Suppressor macrophage treated with lipopolysaccharide for 4 hours (primary cell): Measurements from ENCODE around the gene DACH1.
"Not testable (repeated sequence)": the region's sequence is repeated elsewhere in the genome, so short reads cannot be mapped to it uniquely, and the experiment has no call there.

Experiments used
- DNase-seq: peaks from one replicate; pipeline ENCODE4 v3.0.0-alpha.2; 2020

Gene DACH1

DNA sequence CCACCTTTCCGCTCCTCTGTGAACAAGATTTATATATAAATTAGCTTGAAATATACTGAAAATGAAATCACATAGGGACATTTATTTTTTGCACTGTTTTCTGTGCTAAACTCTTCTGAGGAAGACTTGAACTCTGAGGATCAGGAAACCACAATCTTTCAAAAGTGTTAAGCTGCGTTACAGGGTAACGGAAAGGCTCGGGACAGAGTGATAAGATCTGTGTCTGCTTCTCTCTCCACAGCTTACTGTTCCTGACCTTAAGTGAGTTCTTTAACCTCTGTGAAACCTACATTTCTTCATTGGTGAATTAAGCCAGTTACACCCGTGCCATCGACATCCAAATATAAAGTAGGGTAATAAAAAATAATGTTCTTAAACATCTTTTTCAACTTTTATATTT, 38.9 kb downstream of the DACH1 start:
- DNase-seq = no peak

DNA sequence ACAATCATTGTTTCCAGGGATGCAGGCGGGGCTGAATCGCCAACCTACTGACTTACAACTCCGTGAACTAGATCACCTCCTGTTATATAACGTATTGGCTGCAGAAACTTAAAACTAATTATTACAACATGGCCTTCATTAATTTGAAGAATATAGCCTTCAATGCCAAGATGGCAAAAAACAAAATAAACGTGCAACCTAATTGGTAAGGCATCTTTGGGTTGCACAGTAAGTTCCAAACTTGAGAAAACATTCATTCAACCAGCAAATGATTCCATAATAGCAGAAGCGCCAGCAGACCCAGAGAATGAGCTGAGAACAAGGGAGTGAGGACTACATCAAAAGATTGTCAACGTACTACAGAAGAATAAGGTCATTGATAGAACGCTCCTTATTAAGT, 39.8 kb downstream of the DACH1 start:
- DNase-seq = no peak

DNA sequence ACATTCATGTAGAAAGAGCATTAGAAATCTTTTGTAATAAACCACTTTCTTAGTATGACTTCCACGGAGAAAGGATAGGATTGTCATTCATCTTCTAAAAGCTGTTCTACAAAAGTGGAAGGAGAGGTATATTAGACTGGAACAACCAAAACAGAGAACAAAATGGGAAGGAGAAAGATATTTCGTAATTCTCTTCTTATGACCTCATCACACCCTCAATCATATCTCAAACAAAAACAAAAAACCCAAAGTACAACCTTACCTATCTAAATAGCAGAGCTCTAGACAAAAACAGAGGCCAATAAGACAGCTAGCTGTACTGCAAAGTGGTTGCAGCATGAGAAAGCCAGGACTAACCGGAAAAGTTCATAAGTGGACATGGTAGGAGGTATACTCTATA, 46.3 kb downstream of the DACH1 start:
- peak; percentile 14 for DNase-seq

DNA sequence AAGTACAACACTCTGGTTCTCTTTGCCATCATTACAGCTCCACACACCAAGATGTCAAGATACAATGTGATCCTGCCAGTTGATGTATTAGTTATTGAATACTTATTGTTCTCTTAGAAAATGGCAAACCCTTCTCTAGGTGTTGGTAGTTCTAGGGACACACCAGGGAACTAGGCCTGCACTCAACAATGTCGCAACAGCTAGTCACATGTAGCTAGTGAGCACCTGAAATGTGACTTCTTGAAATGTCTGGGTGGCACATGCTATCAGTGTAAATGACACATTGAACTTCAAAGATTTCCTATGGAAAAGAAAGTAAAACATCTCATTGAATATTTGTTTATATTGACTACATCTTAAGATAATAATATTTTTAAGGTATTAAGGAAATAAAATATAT, 49.7 kb downstream of the DACH1 start:
- no peak for DNase-seq

DNA sequence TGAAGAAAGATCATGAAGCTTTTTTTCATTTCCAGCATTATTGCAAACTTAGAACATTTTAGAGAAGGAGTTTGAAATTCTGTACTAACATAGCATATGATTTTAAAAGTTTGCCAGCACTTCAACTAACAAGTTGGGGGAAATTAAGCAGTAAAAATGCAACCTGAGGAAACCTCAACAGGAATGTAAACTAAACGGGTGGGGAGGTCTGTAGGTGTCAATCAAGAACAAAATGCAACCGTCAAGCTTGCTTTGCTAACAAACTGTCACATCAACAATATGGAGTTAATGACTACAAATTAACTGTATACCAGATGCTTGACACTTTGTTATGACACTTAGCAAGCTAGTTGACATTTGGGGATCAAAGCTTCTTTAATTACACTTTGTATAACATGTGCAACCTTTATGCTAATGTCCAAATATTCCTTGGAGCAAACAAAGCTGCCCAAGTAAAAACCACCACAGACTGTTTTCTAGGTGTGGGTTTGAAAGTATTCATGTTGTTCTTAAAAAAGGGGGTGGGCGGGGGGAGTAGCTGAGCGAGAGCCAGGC, 52.1 kb downstream of the DACH1 start:
- DNase-seq = no peak

DNA sequence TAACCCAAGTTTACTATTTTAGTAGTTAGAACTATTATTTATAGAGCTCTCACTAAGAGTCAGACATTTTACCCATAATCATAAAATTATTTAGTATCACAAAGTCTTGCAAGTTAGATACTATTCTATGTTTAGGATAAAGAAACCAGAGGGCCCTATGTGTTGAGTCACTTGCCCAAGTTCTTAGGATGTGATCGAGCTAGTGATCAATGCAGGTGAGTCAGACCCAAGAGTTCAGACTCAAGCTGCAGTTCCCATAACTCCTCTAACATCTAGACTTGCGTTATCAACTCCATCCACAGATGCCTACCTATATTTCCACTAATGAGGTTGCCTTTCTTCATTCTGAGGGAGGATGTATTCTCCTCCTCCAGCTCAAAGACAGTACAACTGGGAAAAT, 53.8 kb downstream of the DACH1 start:
- DNase-seq = no peak

DNA sequence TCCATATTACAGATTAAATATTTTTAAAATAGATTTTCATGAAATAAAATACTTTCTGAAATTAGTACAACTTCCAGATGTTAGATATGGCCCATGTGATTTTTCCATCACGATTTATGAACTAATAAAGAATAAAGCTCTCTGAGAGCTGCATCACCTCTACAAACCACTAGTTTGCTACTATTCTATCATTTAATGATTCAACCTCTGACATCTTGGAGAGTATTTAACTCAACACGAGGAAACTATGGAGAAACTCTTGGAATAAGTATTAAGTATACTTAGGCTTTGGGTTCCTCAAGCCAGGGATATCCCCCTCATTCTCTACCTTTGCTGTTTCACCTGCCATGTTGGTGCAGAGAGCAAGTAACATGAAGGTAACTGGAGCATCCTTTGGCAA, 55.7 kb downstream of the DACH1 start:
- DNase-seq = no peak

DNA sequence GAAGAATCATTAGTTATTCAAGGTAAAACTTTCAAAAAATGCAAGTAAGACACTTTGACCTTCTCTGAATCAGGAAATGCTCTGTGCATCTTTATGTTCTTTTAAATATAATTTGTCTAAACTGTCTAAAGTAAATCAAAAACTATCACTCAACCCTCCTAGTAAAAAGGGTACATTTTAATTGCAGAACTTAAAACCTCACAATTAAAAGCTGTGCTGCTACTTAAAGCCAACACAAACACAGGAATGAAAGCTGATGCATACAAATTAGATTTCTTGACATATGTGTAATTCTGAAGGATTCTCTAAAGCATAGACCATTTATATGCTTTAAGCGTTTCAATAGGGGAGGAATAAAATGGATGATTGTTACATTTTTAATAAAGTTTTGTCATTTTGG, 58.3 kb downstream of the DACH1 start:
- DNase-seq = no peak

DNA sequence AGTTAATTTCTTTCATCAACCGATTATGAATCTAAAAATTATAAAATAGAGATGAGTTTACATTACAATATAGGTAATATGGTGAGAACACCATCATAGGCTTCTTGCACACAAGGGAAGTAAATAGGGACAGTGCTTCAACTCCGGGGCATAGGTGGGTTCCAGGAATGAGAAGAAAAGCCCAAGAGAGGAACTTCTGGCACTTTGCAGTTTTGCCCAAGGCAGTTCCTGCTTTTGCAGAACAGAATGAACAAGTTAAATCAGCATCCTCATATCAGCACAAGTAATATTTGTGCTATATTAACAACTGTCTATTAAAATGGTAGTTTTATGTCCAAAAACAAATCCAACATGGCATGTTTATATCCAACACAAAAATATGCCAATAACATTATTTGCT, 60.1 kb downstream of the DACH1 start:
- no peak for DNase-seq

DNA sequence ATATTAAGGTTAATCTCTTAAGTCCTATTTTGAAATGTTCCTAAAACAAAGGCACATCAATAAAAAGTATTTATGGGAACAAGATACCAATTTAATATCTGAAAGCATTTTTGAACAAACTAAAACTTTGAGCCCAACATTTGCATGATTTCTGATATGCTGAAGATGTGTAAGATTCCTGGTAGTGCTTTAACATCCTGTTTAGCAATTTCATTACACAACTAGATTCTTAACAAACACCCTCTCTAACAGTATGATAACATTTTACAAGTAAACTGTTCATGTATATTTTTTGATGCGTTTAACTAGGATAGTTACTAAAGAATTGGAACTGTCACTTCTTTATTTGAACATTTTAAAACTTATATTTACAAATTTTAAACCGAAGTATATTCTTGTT, 63.9 kb downstream of the DACH1 start:
- peak; percentile 23 for DNase-seq

DNA sequence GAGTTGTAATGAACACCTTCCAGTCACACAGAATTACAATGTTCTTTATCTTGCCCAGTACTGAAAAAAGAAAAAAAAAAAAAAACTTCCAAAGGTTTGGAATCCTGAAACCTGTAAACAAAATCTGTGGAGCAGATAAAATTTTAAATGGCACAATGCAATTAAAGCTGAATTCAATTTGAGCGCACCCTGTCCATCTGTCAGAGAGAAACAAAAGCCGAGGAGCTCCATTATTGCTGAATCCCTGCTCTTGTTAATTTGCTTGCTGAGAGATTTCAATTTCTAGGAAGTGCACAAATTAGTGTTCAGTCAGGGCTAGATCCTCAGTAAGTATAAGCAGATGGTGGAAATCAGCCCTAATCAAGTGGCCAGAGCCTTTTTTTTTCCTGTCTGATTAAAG, 65.2 kb downstream of the DACH1 start:
- DNase-seq = no peak

DNA sequence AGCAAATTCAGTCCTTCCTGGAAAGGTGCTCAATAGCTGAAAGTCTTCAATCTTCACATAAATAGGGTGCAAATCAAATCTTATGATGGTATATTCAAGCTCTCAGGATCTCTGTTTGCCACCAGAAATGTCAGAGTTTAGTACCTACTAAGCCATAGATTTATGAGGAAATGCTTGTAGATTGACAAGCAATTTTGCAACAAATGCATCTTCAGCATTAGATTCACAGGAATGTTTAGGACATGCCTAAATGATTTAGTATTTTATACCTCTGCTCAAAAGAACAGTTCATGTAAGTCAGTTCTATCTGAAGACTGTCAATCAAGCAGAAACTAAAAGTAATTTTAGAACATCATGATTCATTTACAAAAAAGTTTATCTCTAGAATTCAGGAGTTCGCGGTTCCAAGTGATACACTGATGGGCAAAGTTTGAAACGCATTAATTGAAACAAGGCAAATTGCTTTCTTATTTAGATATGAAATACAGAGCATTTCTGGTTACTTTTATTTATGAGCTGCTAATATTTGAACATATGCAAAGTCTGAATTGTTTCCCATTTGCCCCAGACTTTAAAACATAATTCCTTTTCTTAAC, 65.7 kb downstream of the DACH1 start:
- DNase-seq = no peak

DNA sequence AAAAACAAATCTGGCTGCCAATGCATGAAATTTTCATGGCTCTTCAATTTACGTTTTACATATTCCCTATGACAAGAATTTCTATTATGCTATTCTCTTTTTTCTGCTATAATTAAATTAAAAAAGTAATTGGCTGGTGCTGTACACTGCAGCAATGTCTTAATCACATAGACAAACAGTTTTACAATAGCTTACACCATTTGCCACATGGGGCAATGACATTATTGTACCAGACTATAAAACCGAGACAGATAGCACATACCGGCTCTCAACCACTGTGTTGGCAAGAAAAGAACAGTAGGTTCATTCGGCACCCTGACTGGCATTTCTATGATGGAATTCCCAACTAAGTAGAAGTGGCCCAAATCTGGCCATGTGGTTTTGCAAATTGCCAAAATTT, 67.7 kb downstream of the DACH1 start:
- DNase-seq = no peak

DNA sequence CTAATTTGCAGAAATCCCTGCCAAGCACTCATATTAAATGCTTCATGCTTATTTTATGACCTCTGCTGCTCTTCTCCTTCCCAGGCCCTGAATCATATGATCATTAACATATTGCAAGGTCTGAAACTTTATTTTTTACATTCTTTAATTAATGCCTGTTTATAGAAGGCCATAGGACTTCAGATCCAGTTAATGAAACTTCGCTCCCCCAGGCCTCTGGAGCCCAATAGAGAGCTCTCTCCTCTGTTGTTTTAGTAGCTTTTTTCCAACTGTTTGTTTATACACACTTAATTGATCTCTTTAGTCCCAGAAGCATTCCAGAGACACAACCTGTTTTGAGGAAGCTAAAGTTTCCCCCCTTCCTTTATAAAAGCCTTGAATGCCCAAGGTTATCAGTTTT, 68.3 kb downstream of the DACH1 start:
- DNase-seq = no peak

DNA sequence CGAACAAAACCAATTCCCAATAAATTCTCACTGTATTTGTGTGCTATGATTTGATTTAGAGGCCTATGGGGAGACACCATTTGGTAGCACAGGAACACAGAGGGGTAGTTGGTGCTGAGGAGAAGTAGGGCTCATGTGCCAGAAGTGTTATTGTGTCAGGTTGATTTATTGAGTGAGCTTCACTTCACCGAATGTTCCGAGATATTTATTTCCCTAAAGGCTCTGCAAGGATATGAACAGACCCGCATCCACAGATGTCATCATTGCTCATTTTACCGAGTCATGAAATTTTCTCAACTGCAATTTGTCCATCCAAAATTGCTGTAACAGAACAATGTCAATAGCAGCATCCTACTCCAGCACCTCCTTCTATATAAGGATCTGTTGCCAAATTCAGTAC, 69.5 kb downstream of the DACH1 start:
- no peak for DNase-seq

DNA sequence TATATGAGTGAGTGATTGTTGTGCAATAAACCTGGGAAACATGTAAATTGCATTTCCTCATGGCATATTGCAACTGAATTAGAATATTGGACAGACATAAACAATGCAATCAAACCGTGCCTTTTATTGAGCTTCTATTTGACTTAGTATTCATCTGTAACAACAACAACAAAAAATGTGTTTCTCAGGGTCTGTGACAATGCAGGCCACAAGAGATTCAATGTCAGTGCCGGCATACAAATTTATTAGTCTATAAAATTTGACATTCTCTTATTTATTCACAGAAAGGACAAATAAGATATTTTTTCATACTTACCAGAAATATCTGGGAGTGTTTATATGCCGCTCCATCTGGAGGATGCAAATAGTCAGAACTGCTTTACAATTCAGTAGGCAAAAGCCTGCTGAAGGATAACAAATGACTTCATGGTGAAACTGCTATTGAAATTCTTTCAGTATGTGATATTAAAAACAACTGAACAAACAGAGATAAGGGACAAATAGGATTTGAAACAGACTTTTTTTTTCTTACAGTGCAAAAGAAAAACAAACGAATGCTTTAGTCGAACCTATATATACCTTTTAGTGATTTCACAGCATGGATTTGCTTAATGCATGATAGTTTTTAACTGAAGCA, 77.2 kb downstream of the DACH1 start:
- no peak for DNase-seq

DNA sequence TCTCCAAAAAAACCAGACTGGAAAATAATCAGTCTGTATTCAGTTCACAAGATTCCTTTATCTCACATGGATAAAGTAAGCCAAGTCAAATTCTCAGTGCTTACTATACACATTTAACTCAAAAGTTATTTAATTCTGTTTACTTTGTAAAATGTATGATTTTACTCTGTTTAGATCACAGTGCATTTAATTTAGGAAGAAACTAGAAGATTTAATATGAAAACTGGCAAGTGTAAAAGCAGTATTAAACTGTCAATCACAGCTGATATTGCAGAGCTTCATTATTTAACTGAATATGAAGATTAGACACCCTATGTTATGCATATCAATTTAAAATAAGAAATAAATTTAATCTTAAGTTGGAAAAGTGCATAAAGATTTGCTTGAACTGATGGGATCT, 78.0 kb downstream of the DACH1 start:
- DNase-seq = no peak

DNA sequence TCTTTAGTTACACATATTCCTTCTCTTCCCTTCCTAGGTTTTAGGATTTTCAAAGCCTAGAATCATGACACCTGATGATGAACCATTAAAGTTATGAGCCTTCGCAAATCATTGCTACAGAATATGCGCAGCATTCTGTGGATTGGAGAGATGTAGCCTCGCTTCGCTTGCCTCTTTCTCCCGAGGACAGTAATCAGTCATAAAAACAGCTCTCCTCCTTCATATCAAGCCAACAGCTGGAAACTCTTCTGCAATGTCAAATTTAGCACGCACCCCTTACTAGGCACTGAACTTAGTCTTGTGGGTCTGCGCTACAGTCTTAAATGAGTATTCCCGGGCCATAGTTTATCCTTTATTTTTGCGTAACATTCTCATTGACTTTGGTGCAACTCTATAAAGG, 79.6 kb downstream of the DACH1 start:
- DNase-seq = no peak

DNA sequence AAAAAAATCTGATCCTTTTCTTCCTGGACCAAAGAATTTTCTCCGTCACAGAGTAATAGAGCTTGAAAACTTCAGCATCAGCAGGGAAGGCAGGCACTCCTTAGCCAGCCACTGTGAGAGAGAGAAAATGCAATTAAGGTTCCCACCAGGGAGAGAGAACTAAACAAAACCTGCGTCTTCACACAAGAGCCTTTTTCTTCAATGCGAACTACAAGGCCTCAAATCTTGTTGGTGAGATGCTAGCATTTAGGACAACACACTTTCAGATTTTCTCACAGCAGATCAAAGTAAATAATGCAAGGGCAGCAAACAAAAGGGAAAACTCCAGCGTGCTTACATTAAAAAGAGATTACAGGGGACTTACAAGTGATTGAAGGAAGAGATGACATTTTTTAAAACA, 80.1 kb downstream of the DACH1 start:
- DNase-seq = no peak

DNA sequence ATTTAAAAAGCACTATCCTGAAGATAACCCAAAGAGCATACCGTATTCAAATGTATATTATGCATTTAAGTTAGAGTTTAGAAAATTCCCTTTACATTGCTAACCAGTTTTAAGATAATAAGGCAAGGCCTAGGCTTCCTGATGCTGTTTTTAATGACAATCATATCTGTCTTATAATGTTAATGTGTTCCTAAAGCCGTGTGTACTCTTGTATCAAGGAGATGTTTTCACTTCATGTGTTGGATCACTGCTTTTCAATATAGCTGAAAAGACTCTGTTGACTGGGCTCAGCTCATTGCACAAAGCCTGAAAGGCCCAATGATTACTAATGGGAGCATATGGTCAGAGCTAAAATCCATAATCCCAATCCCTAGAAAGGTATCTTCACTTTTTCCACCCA, 81.6 kb downstream of the DACH1 start:
- DNase-seq = no peak

DNA sequence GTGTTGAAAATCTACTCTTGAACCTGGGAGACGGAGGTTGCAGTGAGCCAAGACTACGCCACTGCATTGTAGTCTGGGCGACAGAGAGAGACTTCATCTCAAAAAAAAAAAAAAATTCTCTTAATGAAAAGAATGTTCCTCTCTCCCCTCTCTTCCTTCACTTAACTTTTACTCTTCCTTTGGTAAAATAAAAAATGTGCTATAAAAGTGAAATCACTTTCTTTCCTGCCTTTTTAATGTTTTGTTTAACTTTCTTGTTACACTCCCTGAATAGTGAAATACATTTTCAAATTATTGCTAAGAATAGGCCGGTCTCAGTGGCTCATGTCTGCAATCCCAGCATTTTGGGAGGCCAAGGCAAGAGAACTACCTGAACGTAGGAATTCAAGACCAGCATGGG, 86.5 kb downstream of the DACH1 start:
- DNase-seq = no peak

DNA sequence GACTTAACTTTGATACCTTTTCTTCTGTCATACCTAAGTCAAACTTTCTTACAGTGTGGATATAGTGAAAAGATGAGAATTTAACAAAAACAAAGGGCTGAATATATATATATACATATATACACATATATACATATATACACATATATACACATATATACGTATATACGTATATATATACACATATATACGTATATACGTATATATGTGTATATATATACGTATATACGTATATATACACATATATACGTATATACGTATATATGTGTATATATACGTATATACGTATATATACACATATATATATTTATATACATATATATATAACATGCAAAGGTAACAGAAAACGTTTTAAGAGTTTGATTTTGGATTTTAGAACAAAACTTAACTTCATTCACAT, 88.0 kb downstream of the DACH1 start:
- DNase-seq = not testable (repeated sequence)

DNA sequence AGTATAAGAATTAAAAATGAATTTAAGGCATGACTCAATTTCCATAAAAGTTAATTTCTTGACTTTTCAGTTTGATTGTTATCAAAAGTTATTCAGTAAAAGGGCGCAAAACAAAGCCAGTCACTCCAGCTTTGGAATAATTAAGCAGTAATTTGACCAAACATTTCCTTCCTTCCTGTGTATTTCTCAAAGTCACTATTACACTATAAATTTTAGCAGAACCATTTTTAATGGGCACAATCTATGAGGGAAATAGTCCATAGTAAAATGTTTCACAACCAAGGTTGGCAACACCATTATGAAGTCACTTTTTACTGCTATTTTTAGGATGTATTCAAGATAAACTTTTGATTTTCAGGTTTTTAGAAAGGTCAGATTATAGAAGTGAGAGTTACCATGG, 91.0 kb downstream of the DACH1 start:
- no peak for DNase-seq

DNA sequence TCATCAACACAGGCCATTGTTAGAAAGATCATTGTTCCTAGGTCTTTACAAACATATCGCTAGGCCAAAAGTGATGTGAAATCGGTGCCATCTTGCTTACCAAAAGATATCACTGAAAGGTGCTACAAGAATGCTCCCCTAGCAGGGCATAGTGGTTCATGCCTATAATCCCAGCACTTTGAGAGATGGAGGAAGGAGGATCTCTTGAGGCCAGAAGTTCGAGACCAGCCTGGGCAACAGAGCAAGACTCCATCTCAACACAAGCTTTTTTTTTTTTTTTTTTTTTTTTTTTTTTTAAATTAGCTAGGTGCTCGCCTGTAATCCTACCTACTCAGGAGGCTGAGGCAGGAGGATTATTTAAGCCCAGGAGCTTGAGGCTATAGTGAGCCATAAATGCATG, 92.1 kb downstream of the DACH1 start:
- DNase-seq = no peak

DNA sequence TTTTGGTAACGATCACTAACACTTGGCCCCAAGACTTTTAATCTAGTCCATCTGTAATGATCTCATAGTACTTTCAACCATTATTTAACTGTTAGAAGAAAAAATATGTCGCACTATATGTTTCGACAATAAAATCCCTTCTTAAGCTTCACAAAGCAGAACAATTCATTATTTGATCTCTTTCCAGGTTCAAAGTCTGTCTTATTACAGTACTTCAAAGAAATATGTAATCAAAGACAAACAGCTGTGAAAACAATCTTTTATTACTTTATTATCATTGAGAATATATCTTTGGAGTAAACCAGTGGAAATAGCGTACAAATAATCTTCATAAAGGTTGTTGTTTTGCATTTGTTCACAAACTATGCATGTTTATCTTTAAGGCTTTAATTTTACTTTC, 93.5 kb downstream of the DACH1 start:
- no peak for DNase-seq
